ENCODE measurements around the gene GAPDHS.

The GAPDHS gene

DNA sequence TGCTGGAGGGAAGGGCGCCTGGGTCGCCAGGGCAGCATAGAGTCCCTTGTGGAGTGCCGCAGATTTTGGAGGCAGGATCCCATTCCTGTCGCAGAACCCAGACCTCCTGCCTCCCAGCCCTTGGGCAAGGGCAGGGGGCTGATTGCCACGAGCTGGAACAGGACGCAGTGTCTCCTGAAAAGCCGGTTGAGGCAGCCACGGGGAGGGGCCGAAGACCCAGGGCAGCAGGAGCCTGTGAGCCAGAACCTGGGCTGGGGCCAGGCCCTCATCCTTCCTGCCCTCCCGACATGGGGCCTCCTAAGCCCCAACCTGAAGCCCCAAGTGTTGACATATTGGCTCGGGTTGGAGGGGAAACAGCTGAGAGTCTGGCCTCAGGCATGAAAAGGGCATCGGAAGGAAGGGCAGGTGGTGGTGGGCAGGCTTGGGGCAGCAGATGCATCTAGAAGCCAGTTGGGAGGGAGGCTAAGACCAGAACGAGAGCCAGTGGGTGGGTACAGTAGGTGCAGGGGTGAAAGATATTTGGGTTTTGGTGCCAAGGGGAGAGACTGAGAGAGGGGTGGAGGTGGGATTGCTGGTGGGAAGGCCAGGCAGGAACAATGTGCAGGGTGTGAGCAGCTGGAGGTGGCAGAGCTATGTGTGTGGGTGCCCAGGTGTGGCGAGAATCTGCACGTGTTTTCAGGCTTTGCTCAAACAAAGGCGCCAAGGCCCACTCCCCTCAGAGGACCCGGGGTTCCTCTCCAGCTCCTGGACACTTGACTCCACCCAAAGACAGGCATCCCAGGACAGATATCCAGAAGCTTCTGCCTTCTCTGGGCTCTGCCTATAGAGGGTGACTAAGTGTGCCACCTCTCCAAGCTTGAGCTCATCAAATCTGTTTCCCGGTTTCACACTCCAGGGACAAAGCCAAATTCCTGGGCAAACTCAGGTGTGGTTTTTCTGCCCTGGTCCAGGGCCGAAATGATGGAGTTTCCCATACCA, 3.7 kb upstream of the GAPDHS start:
- peak overlapping the region; percentile 15; the same call in 1 of the 2 replicates for H3K27ac ChIP-seq
- TF ChIP-seq, protein P1, sequence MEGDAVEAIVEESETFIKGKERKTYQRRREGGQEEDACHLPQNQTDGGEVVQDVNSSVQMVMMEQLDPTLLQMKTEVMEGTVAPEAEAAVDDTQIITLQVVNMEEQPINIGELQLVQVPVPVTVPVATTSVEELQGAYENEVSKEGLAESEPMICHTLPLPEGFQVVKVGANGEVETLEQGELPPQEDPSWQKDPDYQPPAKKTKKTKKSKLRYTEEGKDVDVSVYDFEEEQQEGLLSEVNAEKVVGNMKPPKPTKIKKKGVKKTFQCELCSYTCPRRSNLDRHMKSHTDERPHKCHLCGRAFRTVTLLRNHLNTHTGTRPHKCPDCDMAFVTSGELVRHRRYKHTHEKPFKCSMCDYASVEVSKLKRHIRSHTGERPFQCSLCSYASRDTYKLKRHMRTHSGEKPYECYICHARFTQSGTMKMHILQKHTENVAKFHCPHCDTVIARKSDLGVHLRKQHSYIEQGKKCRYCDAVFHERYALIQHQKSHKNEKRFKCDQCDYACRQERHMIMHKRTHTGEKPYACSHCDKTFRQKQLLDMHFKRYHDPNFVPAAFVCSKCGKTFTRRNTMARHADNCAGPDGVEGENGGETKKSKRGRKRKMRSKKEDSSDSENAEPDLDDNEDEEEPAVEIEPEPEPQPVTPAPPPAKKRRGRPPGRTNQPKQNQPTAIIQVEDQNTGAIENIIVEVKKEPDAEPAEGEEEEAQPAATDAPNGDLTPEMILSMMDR (conservative IDR thresholded peaks at IDR 0.05) = no peak
- TF ChIP-seq ZFX (IDR thresholded peaks at IDR 0.05) = no peak

DNA sequence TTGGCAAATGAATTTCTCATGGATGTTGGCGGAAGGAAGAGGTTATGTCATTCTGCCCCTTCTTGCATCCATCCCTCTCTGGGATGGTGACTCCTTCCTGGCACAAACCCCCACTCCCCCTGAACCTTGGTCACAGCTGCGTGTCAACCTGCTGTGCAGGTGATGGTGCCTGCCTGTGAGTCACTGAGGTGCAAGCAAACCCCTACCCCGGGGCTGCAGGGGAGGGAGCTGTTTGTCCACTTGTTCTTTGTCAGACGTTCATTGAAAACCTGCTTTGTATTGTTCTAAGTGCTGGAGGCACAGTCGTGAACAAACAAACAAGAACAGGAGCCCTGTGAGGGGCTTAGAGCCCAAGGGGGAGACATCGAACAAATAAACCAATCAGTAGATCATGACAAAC, 2.0 kb upstream of the GAPDHS start:
- no peak overlapping the region for H3K27ac ChIP-seq
- TF ChIP-seq, protein P1 (conservative IDR thresholded peaks at IDR 0.05) = no peak
- no peak for TF ChIP-seq ZFX (IDR thresholded peaks at IDR 0.05)

DNA sequence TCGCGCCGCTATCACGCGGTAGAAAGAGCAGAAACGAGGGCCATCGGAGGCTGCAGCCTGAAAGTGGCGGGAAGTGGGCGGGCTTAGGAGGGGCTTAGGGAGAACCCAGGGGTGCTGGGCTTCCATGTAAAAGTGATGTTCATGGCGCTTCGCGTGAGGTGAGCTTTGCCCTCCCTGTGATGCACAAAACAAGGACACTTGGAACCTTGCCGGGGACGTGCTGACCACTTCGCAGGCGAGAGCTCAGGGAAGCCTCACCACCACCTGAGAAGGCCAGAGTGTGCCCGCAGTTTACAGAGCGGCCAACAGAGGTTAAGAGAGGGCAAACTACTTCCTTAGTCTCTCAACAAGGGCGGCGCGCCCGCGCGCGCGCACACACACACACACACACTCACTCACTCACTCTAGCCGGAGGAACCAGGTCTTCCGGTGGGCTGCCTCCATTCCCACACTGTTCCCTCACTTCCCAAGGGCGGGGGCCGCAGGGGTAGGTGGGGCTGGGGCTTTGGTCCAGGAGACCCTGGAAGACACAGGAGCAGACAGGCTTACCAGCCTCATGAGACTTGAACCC, 651 bp downstream of the GAPDHS start:
- TF ChIP-seq, protein P1 (conservative IDR thresholded peaks at IDR 0.05) = no peak
- TF ChIP-seq ZFX (IDR thresholded peaks at IDR 0.05) = no peak
- H3K27ac ChIP-seq = peak overlapping the region; percentile 49

DNA sequence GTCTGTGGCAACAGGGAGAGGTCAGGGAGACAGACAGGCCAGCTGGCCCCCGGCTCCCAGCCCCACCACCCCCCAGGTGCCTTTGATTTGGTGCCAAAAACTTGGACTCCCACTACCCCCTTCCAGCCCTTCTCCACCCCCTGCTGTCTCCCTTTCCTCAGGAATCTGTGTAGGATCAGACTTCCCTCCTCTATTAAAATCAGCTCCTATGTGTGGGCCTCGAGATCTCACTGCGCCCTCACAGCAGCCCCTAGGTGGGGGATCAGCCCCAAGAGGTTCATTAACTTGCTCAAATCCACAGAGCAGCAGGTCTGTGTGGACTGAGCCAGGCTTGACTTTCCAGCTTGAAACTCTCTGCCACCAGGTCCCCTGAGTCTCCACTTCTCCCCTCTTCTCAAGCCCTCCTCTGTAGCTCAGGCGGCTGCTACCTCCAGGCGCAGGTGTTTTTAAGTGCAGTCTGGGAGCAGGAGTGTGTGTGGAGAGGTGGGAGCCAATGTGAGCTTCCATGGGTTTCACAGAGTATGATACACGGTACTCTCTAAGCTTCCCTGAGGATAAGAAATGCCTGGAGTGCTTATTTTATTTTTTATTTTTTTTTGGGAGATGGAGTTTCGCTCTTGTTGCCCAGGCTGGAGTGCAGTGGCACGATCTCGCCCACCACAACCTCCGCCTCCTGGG, 1.7 kb downstream of the GAPDHS start:
- no peak overlapping the region for H3K27ac ChIP-seq
- TF ChIP-seq, protein P1 (conservative IDR thresholded peaks at IDR 0.05) = no peak
- TF ChIP-seq ZFX (IDR thresholded peaks at IDR 0.05) = no peak

DNA sequence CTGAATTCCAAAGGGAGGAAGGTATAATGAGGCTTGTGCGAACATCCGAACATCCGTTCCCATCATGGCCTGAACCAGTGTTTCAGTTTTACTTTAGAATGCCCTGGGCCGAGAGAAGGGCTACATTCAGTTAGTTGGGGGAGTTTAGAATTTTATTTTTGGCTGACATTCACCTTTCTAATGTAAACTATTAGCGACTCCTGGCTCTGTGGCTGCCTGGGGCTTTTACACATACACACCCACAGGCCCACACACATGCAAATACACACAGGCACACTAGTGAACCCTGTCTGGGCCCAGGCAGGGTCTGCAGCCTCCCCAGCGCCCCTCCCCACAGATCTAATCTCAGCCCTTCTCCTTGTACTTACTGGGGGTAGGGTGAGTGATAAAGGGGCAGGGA, 6.1 kb downstream of the GAPDHS start:
- H3K27ac ChIP-seq = no peak overlapping the region
- TF ChIP-seq ZFX (IDR thresholded peaks at IDR 0.05) = no peak
- TF ChIP-seq, protein P1 (conservative IDR thresholded peaks at IDR 0.05) = no peak

DNA sequence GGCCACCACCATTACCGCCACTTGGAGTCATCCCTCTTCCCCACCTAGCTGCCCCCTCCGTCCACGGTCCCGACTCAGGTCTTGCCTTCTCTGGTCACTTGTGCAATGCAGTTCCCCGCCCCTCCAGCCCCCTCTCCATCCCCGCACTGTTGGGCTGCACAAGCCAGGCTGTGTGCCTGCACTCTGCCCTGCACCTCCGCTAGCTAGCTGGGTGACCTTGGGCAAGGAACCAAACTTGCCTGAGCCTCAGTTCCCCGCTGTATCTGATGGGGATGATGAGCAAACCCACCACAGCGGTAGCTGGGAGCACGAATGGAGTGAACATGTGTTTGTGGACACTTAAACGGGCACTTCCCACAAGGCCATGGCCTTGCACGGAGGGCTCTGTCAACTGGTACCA, 6.6 kb downstream of the GAPDHS start:
- no peak overlapping the region for H3K27ac ChIP-seq
- no peak for TF ChIP-seq ZFX (IDR thresholded peaks at IDR 0.05)
- TF ChIP-seq, protein P1 (conservative IDR thresholded peaks at IDR 0.05) = no peak
